HepG2 (cell line): ENCODE results near the gene CCR8. TPM values are rescaled to one million over a fixed set of nuclear protein-coding genes. Genes with fewer than 3 reads are reported as not detected.

Experiments
- DNMT1 ChIP-seq: sonication (generic); formaldehyde crosslinking; IDR thresholded peaks from 2 replicates; pipeline ENCODE4 v1.5.1; 2020; ENCODE audit warnings: mild to moderate bottlenecking, missing genetic modification reagents
- ERF ChIP-seq: IDR thresholded peaks from 2 replicates; pipeline ENCODE4 v1.6.1; 2018; ENCODE audit warnings: missing biosample characterization, missing genetic modification reagents
- MAX ChIP-seq: IDR thresholded peaks from 2 replicates; pipeline ENCODE4 v1.6.1; 2012; ENCODE audit warnings: inconsistent platforms
- MBD4 ChIP-seq: IDR thresholded peaks from 2 replicates; pipeline ENCODE4 v1.6.1; 2012; ENCODE audit warnings: low read length, inconsistent platforms, borderline replicate concordance
- MYPOP ChIP-seq: sonication (generic); formaldehyde crosslinking; IDR thresholded peaks from 2 replicates; pipeline ENCODE4 v1.8.1; 2023; ENCODE audit warnings: mild to moderate bottlenecking, moderate library complexity, missing genetic modification reagents
- MZF1 ChIP-seq: sonication (generic); formaldehyde crosslinking; IDR thresholded peaks from 2 replicates; pipeline ENCODE4 v1.8.1; 2023; ENCODE audit warnings: mild to moderate bottlenecking, missing genetic modification reagents, borderline replicate concordance
- PCBP1 ChIP-seq: fragments of 200-400 bp; formaldehyde crosslinking; IDR thresholded peaks from 2 replicates; pipeline ENCODE4 v1.6.1; 2017; ENCODE audit warnings: mild to moderate bottlenecking, low read depth, low read length, borderline replicate concordance
- SMC3 ChIP-seq: IDR thresholded peaks from 2 replicates; pipeline ENCODE4 v1.6.1; 2011; ENCODE audit warnings: low read length, improper control_type of control experiment
- ZFP36L2 ChIP-seq: sonication (generic); formaldehyde crosslinking; IDR thresholded peaks from 2 replicates; pipeline ENCODE4 v1.4.0; 2020; ENCODE audit warnings: missing genetic modification reagents
- ZHX2 ChIP-seq, 2 experiments: sonication (generic) in 1 of 2; formaldehyde crosslinking in 1 of 2; IDR thresholded peaks; 2 replicates each; pipeline versions ENCODE4 v1.6.1 to v1.9.0; 2014 to 2022; ENCODE audit warnings: antibody characterized with exemption in 1 of 2, borderline replicate concordance in 1 of 2, inconsistent platforms in 1 of 2, low read depth in 1 of 2, missing genetic modification reagents in 1 of 2
- ZNF503 ChIP-seq: sonication (generic); formaldehyde crosslinking; IDR thresholded peaks from 2 replicates; pipeline ENCODE4 v1.4.0; 2020; ENCODE audit warnings: missing genetic modification reagents
- ZNF580 ChIP-seq: IDR thresholded peaks from 2 replicates; pipeline ENCODE4 v1.6.1; 2016; ENCODE audit warnings: low read depth, borderline replicate concordance
- ZNF740 ChIP-seq: sonication (generic); formaldehyde crosslinking; IDR thresholded peaks from 2 replicates; pipeline ENCODE4 v1.4.0; 2020; ENCODE audit warnings: missing genetic modification reagents
- polyA plus RNA-seq, 8 experiments: library from polyadenylated mRNA; depleted of rRNA in 3 of 8; stranded (reverse) in 7 of 8; unstranded in 1 of 8; fragments of >200 nt; fragmentation: Illumina TruSeq in 4 of 8; extraction: Trizol in 4 of 8; gene quantifications; 2 replicates each; pipeline versions ENCODE4 v1.2.1 to v1.2.3, GENCODE V29; 2011 to 2016; ENCODE audit warnings: low read depth in 4 of 8, missing spikeins in 1 of 8, mixed read lengths in 1 of 8; ENCODE audit not compliant: insufficient read depth in 1 of 8
- total RNA-seq, 5 experiments: library from RNA; depleted of rRNA; stranded (reverse); fragments of >200 nt; fragmentation: Illumina TruSeq; extraction: Trizol; gene quantifications; 2 replicates each; pipeline ENCODE4 v1.2.3, GENCODE V29; 2016; ENCODE audit warnings: low read depth in 1 of 5

Gene CCR8
- total and polyA plus RNA-seq, 2 of the 13 experiments (the other 11 are each of a cell fraction or from before 2014, with no cell fraction given) = not detected

GRCh38 chr3:39317571-39318169 is 11.8 kb upstream of the CCR8 start (continued):
- TF ChIP-seq MYPOP (CRISPR knock-in tag) (peak; percentile 43; the same call in 1 of the 2 replicates), DNMT1 (CRISPR knock-in tag) (no peak), MZF1 (CRISPR knock-in tag) (peak; percentile 74; the same call in 1 of the 2 replicates), SMC3 (peak; percentile 44), ZNF580 (CRISPR knock-in tag) (peak; percentile 70; the same call in 1 of the 2 replicates), PCBP1 (no peak), ERF (CRISPR knock-in tag) (peak; percentile 85), MBD4 (peak; percentile 60; the same call in 1 of the 2 replicates), ZHX2 (IDR thresholded peaks at IDR 0.05; ENCODE audit: low read depth) (0 out of 2 replicates have a peak, but pooled peaks have one; percentile 25), ZHX2 (CRISPR knock-in tag; IDR thresholded peaks at IDR 0.05; ENCODE audit: borderline replicate concordance) (no peak), ZNF740 (CRISPR knock-in tag) (peak; percentile 25; the same call in 1 of the 2 replicates), ZNF503 (CRISPR knock-in tag) (peak; percentile 88), MAX (peak; percentile 64; the same call in 1 of the 2 replicates), ZFP36L2 (CRISPR knock-in tag) (no peak)
